NCI-H2081 (cell line): ENCODE results near the gene RAD51.
A peak's percentile ranks its signal among the peaks of the same experiment; 100 is the strongest.

ENCODE experiments used
- DNase-seq, 2 experiments: peaks; one replicate each; lab custom pipeline; 2025; lab: John Stamatoyannopoulos, UW

Gene RAD51

GRCh38 chr15:40762919-40763800 lies 68.2 kb downstream of the RAD51 start:
- DNase-seq: peak; percentile 55

DNA sequence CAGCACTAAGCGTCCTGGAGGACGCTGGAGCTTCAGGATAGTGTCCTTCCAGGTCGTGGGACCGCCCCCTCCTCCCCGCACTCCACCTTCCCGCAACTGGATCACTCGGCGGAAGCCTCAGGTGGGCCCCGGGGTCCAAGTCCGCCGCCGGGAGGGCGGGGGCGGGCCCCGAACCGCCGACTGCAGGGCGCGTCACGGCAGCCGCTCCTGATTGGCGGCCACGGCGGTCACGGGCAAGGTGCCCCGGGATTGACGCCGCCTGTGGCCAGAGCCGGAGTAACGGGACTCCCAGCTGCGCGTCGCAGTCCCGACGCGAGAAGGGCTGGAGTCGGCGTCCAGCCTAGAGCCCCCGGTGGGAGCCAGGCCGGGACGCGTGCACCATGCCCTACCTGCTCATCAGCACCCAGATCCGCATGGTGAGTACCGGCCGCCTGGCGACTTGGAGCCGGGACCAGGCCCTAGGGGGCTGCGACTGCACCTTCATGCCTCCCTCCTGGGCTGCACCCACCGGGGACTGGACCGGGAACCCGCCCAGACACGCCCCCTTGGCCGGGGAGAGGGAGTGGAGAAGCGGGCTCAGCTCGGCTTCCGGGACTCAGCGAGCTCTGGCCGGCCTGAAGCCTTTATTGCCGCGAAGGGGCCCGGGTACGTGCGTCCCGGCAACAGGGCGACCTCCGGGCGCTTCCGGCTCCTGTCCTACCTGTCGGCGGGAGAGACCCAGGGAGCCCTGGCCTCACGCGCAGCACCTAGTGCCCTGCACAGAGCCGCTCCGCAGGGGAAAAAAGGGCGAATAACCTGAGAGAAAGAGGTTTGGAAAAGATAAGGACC lies 69.0 kb downstream of the RAD51 start, which contains the start of gene GCHFR:
Gene GCHFR (plus strand): TSS at position 268 of the 828 bp plus-strand sequence. CDS start 113 bp downstream, at position 381.
- DNase-seq: no peak

- no peak for DNase-seq
Observed at GRCh38 chr15:40764629-40765103, 69.7 kb downstream of the RAD51 start.

DNA sequence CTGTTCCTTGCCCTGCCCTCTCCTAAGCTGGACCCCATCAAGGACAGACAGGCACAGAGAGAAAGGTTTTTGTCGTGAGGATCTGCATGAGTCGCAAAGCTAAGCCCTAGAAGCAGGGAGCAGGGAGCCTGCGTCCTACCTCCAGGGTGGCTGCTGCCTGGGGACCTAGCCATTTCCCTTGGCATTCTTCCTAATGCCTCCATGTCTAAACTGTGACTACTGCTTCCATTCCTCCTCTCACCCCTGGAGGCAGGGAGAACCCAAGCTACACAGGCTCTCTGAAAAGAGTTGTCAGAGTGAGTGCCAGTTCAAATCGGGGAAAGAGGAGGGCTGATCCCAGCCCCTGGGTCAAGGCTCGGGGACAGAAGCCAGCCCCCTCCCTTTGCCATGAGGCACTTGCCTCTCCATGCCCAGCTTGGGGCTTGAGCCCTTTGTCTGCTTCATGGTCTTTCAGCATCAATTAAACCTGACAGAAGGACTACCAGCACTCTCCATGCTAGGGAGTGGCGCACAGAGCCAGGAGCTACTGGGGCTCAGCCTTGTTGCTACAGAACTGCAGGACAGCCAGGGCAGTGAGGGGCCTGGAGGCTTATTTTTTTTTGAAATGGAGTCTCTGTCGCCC lies 71.3 kb downstream of the RAD51 start:
- DNase-seq: no peak

DNA sequence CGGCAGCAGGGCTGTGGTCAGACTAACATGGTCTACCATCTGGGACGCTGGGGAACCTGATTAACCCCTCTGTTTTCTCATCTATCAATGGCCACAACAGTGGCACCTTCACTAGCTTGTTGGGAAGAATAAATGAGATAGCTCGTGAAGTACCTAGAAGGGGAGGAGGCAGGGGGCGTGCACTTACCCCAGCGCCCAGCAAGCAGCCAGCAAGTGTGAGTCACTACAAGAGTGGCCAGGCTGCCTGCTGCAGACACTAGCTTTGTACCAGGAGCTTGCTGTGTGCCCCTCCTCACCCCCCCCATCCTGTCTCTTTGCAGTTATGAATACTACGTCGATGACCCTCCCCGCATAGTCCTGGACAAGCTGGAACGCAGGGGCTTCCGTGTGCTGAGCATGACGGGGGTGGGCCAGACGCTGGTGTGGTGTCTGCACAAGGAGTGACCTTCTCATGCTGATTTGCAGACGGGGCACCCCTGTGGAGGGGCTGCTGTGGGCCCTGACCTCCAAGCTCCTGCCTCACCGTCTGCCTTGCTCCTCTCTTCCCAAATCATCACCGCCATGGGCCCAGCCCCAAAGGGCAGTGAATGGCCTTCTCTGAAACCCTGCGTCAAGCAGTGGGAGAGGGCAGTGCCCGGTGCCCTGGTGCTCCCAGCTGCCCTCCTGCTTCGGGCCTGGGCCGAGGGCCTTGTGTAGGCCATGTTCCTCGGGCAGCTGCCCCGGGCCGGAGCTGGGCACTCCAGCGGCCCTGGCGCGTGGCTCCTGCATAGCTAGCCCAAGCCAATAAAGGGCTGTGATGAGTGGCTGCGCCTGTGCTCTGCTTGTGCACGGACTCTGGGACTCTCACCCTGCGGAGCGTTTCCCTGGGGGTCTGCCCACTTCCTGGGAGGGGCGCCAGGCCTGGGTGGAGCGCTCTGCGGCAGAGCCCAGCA lies 72.2 kb downstream of the RAD51 start:
- DNase-seq: no peak

- DNase-seq: no peak
Observed at GRCh38 chr15:40767838-40768500, 73.0 kb downstream of the RAD51 start.

- DNase-seq: no peak
Observed at GRCh38 chr15:40768521-40769273, 73.7 kb downstream of the RAD51 start.

GRCh38 chr15:40769274-40770146 lies 74.5 kb downstream of the RAD51 start, which contains the start of gene C15orf62:
Gene C15orf62 (plus strand): TSS chr15:40769980. CDS start chr15:40770496, 516 bp downstream.
- DNase-seq: peak; percentile 78 to 86

- DNase-seq: peak in 1 of 2 experiments; percentile 50
Observed at GRCh38 chr15:40770147-40770721, 75.3 kb downstream of the RAD51 start.

- no peak for DNase-seq
Observed at GRCh38 chr15:40771242-40771641, 76.3 kb downstream of the RAD51 start.

GRCh38 chr15:40772014-40772413 lies 77.0 kb downstream of the RAD51 start:
- no peak for DNase-seq

DNA sequence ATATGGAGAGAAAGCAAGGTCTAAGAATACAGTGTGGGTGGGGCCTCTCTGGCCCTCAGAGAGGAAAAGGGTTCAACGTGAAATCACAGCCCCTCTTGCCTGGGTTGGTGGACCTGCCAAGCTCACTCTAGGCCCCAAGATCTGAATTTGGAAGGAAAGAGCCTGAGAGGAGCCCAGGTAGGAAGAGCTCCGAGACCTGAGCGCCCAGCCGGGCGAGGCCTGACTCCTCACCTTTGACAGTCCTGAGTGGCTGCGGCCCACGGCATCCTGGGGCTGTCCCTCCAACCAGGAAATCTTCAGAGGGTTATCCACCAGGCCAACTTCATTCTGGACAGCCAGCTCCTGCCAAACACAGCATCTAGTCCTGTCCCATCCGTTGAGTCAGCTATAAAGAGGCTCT lies 78.5 kb downstream of the RAD51 start:
- DNase-seq: no peak

DNA sequence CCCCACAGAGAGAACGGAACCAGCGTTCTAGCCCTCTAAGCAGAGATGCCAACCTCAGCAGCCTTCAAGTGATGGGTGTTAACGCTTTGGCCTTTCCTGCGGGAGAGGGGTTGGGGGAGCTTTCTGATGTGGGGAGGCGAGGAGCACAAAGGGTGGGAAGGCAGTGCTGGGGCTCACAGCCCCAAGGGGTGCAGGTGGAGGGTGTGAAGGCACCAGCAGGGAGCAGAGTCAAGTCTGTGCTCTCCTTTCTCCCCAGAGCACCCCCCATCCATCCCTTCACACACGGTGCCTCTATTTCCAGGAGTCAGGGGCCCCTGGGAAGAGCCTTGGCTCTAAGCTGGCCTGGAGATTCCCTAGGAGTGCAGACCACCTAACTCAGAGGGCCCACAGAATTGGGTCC lies 78.9 kb downstream of the RAD51 start:
- DNase-seq: no peak

DNA sequence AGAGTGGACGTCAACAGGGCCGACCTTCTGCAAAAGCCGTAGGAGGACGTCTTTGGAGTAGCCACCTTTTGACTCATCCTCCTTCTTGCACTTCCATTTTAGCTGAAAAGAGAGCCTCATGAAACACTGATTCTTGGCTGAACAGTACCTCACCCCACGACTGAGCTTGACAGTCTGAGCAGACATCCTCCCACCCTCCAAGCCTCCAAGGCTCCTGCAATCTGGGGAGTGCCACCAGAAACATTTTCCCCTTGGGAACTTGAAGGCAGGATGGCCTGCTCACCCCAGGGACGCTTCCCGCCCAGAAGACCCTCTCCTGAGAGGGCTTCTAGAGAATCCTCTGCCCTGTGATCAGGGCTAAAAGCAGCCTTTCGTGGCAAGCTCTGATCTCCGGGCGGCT lies 80.0 kb downstream of the RAD51 start:
- no peak for DNase-seq

- no peak for DNase-seq
Observed at GRCh38 chr15:40775740-40776536, 81.0 kb downstream of the RAD51 start.

- DNase-seq: no peak
Observed at GRCh38 chr15:40776537-40777141, 81.7 kb downstream of the RAD51 start.
